D721Med (cell line): ENCODE measurements around the gene GALNT2.

ENCODE experiments used
- DNase-seq: peaks from one replicate; pipeline ENCODE4 v3.0.0; 2011; ENCODE audit warnings: low spot score; ENCODE audit not compliant: insufficient read length
- FAIRE-seq: peaks from 2 replicates; lab custom pipeline; 2011; peaks lifted over from hg19 to GRCh38; lab: Jason Lieb, UNC
- TF ChIP-seq, protein P1 (sequence below): IDR thresholded peaks from 2 replicates; pipeline ENCODE4 v1.5.1; 2012; ENCODE audit warnings: mild to moderate bottlenecking, control low read depth; ENCODE audit not compliant: insufficient read depth; ENCODE audit errors: missing control alignments

Gene GALNT2

DNA sequence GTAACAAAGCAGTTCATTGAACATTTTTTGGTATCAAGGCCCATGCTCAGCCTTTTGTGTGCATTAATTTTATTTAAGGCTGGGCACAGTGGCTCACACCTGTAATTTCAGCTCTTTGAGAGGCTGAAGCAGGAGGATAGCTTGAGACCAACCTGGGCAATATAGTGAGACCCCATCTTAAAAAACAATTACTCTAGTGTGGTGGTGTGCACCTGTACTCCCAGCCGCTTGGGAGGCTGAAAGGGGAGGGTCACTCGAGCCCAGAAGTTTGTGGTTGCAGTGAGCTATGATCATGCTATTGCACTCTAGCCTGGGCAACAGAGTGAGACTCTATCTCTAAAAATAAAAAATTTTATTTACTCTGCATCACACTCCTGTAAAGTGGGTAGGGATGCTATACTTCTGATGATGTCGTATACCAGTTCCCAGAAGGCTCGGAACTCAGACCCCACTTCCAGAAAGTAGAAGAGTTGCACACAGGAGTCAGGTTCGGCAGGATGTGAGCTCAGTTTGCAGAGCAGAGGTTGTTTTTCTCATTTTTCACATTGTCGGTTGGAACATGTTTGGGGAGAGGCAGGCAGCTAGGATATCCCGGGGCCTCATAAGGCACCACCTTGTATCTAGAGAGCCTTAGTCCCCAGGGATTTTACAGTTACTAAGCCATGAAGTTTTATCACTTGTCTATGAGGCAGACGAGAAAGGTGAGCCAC lies 144.6 kb downstream of the GALNT2 start:
- FAIRE-seq (no peak), DNase-seq (no peak)
- TF ChIP-seq, protein P1, sequence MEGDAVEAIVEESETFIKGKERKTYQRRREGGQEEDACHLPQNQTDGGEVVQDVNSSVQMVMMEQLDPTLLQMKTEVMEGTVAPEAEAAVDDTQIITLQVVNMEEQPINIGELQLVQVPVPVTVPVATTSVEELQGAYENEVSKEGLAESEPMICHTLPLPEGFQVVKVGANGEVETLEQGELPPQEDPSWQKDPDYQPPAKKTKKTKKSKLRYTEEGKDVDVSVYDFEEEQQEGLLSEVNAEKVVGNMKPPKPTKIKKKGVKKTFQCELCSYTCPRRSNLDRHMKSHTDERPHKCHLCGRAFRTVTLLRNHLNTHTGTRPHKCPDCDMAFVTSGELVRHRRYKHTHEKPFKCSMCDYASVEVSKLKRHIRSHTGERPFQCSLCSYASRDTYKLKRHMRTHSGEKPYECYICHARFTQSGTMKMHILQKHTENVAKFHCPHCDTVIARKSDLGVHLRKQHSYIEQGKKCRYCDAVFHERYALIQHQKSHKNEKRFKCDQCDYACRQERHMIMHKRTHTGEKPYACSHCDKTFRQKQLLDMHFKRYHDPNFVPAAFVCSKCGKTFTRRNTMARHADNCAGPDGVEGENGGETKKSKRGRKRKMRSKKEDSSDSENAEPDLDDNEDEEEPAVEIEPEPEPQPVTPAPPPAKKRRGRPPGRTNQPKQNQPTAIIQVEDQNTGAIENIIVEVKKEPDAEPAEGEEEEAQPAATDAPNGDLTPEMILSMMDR: no peak

DNA sequence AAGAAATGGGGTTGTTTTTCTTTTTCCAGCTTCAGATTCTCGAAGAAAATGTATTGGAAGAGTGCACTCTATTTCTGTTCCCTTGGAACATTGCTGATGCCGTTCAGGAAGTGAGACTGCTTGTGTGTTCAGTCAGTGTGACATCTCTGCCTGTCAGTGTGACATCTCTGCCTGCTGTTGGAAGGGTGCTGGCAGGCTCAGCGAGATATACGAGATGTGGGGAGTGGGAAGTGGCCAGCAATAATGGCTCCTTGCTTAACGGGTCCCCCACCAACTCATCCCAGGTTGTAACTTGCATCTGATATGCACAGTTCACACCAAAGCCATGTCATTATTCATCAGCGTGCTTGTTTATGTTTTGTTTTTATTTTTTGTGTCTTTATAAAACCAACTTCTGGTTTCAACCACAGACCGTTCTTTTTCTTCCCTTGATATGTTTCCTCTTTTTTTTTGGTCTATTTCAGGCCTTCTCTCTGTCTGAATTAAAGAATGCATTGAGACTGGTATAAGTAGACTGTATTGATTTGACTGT lies 145.4 kb downstream of the GALNT2 start:
- TF ChIP-seq, protein P1: no peak
- DNase-seq (no peak), FAIRE-seq (no peak)

DNA sequence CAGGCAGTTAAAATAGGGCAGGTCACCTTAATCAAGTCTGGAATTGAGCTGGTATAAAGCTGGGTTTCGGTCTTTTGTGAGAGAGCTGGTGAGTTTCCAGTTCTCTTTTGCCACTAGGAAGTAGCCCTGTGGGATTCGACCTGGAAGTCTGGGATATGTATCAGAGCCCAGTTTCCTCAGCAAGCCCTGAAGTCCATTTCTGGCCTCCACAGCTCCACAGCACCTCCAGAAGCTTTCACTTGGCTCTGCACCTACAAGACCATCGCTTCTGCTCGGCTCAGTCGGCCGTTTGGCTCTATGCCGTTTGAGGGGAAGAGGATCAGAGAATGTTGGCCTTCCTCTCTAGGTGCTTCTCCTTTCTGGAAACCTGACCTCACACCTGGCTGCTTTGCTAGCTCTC lies 148.0 kb downstream of the GALNT2 start:
- no peak for FAIRE-seq
- TF ChIP-seq, protein P1: peak; percentile 41
- no peak for DNase-seq

DNA sequence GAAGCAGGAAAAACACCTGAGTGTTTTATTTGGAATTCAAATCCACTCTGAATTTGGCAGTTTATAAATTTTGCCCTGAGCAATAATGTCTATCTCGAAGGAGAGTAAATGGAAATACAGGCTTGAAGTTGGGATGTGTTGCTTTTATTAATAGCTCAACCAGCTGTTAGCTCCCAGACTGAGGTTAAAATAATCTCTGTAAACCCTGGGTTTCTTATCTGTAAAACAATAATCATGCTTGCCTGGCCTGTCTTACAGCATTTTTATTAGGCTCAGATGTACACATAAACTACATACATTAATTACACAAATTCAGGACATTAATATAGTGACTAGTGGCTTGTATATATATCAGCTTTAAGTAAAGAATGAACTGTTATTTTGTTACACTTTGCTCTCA lies 148.5 kb downstream of the GALNT2 start:
- DNase-seq (no peak), FAIRE-seq (no peak)

DNA sequence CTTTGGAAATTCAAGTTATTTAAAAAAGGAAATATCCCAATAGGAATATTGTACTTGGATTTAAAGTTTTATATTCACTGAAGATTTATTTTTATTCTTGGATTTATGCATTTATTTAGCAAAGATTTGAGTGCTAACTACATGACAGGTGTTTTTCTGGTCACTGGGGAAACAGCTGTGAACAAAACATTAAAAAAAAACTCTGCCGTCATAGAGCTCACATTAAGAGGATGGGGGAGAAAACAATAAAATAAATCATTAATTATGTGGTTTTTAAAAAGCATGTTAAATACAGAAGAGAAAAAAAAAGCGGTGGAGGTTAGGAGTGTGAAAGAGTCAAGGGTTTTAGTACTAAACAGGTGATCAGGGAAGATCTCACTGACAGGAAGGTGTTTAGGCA lies 149.9 kb downstream of the GALNT2 start:
- DNase-seq (no peak), FAIRE-seq (no peak)
- TF ChIP-seq, protein P1: no peak

More for the DNA sequence above, 148.5 kb downstream of the GALNT2 start:
- TF ChIP-seq, protein P1: no peak

DNA sequence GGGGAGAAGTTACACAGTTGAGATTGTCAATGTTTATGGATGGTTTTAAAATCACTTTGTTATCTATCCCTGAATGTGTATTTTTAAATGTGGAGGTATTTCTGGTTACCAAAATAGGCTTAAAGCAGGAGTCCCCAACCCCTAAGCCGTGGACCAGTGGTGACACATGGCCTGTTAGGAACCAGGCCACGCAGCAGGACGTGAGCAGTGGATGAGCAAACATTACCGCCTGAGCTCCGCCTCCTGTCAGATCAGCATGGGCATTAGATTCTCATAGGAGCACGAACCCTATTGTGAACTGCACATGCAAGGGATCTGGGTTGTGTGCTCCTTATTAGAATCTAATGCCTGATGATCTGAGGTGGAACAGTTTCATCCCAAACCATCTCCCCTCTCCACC lies 151.6 kb downstream of the GALNT2 start:
- no peak for FAIRE-seq

More for the DNA sequence above, 151.6 kb downstream of the GALNT2 start:
- no peak for DNase-seq
- TF ChIP-seq, protein P1: no peak
